GM21619 (cell line): ENCODE results near the gene ZNF185.

Source experiments
- ATAC-seq: cut with Tn5 transposase; IDR thresholded peaks from one replicate; pipeline ENCODE4 v1.9.1; 2021; ENCODE audit not compliant: unreplicated experiment

Gene ZNF185

DNA sequence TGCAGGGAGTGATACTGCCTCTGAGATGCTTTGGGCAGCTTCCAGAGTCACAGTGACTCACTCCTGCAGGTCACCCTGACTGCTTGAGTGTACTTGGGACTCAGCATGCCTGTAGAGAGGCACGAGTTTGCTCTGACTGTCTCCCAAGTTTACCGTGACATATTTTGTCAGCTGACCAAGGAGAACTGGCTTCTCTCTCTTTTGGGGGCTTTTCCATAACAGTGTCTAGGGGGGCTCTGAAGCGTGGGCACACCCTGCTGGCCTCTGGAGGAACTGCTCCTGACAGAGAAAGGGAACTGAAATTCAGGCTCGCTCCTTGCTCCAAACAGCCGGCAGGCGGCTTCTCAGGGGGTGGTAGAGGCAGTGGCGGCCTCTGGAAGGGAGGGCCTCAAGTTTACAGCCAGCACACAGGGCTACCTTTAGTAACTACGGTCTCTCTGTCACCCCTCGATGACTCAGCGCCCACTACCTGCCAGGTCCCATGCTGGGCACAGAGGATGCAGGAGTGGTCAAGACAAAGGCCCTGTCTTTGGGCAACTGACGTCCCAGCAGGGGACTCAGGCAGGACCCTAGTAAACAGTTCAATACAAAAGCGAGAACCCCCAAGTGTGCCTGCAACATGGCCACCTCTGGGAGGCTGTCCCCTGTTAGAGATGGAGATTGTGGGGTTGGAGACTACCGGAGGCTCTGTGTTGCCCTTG lies 17.8 kb downstream of the ZNF185 start:
- peak; percentile 88 for ATAC-seq

DNA sequence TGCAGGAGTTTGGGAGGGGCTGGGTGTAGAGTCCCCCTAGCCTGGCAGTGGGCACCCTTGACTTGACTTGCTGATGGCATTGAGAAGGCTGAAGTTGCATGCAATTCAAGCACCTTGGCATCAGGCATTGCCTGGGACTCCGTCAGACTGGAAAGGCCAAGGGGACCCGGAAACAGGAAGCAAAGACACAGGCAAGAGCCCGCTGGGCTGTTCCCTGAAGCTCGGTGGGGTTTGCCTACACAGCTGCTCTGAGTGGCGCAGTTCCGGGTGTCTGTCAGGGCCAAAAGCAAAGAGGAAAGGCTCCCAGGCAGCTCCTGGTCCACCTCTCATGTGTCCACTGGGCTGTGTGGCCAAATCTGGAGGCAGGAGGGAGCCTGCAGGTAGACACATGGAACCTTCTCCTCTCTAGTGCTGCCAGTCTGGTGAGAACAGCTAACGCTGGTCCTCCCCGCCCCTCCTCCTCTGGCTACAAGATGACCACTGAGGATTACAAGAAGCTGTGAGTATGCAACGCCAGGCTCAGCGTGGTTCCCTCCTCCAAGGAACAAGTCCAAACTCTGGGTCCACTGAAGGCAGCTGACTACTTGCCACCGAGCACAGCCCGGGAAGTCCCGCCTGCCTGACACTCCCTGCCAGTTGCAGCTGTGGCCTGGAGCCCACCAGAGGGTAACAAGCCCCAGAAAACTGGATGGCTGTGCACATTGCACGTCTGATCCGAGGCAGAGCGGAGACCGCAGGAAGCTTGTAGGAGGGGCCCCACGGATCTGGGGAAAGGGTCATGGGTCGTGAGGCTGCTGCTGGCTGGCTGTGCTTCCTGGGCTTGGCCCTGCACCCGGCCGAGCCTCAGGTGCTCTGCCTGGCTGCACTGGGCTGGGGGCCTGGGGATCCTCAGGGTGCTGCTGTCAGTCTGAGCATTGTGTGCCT lies 20.1 kb downstream of the ZNF185 start:
- no peak for ATAC-seq

DNA sequence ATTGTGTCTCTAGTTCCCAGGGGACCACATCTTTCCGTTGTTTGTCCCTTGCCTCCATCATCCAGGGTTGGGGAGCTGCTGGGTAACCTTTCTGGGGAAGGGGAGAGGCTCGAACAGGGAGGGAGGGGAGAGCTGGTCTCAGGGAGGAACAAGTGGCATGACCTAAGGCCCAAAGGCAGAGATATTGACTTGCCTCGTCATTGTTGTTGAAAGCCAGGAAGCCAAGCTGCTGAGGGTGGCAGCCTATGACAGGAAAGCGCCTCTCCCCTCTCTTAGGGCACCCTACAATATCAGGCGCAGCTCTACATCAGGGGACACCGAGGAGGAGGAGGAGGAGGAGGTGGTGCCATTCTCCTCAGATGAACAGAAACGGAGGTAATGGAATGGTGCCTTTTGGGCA lies 20.8 kb downstream of the ZNF185 start:
- ATAC-seq = no peak

DNA sequence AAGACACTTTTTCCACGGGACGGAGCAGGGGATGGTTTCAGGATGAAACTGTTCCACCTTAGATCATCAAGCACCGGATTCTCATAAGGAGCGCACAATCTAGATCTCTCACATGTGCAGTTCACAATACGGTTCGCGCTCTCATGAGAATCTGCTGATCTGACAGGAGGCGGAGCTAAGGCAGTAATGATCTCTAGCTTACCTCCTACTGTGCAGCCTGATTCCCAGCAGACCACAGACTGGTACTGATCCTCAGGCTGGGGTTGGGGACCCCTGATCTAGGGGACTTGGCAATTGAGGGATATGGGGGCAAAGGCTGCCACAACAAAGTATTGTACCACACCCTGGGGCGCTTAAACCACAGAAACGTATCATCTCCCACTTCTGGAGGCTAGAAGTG lies 25.7 kb downstream of the ZNF185 start:
- ATAC-seq = no peak

DNA sequence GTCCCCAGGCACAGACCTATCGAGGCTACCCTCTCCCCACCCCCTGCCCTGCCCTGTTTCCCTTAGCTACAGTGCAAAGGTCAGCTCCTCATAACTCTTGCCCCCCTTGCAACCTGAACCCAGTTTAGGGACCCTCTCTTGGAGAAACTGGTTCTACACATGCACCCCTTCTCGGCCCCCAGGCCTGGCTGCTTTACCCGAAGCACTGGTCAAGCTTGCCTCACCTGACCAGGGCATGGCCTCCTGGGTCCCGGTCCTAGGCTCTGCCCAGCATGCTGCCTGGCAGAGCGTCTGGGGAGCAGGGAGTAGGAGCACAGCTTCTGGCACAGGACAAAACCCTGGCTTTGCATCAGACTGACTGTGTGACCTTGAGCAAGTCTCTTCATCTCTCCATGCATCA lies 28.0 kb downstream of the ZNF185 start:
- no peak for ATAC-seq

DNA sequence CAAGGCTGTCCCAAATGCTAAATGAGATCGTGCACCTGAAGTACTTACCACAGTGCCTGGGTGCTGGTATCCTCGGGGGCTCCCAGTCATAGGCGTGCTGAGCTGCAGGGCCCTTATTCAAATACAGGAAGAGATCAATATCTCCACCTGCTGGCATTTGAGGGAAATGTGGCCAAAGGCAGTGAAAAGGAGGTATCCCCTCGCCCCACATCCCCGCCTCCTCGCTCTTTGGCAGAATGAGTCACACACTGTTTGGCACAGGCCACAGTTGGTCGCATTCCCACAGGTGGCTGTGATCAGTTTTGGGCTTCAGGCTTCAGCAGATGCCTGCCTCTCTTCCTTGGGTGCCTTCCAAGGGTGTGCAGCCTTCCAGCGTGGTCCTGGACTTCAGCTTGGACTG lies 28.4 kb downstream of the ZNF185 start:
- ATAC-seq = peak; percentile 70

DNA sequence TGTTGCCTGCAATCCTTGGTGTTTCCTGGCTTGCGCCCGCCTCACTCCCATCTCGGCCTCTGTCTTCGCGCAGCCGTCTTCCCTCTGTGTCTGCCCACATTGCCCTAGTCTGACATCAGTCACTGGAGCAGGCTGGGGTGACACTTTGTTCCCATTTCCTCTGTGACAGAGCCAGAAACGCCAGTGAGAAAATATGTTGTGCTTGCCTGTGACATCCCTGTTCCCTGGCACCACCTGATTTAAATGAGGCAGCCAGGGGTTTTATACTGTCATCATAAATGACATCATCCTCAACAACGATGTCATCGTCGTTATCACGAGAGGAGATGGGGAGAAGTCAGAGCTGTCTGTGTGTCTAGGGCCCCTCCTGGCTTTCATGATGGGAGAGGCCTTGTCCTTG lies 29.1 kb downstream of the ZNF185 start:
- no peak for ATAC-seq

DNA sequence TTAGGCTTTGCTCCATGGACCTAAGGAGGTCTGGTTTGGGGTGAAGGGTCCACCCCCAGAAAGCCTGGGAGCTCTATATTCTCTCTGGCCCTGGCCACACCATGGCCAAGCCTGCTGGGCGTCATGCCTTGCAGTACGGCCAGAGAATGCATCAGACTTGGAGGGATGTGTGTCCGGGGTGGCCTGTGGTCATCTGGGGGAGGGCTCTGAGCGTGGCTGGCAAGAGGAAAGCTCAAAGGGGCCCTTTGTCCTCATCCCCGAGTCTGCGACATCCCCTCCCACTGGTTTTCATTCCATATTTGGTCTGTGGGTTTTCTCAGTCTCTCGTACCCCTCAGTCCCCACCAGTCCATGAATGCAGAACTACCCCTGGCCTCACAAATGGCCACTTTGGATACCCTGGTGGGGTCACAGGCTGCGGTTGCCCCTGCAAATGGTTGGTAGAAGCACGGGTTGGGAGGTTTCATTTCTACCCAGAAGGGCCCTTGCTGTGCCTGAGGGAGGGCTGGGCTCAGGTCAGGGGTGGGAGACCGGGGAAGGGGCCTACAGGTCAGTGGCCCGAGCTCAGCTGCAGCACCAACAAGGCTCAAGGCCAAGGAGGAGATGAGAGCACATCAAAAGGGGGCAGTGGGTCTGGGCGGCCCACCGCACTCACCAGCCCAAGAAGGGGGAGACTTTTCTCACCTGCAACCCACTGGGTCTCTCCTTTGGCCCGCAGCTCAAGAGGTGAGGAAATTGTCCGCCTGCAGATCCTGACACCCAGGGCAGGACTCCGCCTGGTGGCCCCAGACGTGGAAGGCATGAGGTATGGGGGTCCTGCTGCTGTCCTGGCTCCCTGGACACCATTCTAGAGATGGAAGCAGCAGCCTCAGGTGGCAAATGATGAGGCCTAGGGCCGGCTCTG lies 30.2 kb downstream of the ZNF185 start:
- no peak for ATAC-seq

DNA sequence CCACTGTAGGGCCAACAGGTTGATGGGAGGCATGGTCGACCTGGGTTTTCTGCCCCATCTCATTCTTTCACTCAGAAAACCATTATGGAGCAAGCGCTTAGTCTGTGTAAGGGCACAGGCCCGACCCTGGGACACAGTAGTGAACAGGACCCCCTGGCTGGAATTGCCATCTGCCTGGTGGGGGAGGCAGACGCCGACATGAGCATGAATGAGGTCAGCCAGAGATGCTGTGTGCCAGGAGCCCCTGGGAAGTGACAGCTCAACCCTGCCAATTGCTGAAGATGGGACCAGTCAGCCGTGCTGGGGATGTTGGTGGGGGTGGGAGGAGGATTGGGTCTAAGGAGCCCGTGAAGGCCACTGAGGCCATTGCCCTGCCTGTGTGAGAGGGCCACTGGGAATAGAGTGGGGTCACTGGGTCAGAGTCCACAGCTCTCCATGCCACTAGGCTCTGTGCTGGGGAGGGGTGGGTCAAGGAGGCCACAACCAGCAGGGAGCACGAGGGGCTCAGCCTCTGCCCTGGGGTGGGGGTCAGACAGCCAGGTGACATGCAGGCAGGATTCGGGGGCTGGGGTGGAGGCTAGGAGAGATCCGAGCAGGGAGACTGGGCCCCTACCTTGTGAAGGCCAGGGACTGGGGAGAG lies 31.0 kb downstream of the ZNF185 start:
- no peak for ATAC-seq

DNA sequence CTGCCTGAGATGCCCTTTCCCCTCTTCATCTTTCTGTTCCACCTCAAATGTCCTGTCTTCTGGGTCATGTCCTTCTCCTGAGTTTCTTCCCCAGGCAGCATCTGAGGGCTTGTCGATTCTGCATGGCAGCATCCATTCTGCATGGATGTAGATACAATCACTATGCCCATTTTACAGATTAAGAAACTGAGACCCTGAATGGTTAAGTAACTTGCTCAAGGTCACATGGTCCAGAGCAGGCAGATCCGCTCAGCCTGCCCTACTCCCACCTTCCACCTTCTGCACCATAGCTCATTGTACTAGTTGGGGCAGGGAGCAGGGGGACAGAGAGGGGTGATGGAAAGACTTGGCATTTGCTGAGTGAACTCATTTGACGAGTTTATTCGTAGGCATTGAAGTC lies 32.0 kb downstream of the ZNF185 start:
- no peak for ATAC-seq

DNA sequence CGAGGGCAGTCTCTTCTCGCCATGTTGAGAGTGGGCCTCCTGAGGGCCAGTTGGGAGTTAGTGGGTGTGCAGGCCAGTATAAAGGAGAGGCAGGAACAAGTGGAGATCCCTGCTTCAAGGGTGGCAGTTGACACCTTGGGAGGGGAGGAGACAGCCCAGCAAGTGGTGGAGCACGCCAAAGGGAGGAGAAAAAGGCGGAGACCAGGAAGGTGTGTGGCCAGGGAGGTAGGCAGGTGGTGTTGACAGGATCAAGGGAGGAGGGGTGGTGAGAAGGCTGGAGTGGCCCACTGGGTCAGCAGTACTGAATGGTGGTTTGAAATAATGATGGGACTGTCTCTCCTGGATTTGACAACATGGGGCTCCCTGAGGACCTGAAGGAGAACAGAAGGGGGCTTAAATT lies 32.6 kb downstream of the ZNF185 start:
- ATAC-seq = no peak

DNA sequence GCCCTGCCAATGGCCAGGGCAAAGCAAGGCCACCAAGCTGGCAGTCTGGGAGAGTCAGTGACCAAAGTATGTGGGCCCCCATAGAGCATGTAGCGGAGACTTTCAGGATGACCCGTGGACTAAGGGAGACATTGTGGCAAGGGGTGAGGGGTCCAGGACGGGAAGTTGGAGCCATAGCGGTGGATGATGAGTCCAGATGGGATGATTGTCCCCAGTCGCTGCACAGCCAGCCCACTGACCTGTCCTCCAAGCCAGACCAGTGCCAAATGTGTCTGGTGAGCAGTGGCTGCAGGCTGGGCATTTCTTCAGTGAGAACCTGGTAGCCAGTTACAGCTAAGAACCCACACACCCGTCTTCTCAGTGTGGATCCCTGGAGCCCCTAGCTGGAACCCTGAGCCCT lies 34.3 kb downstream of the ZNF185 start:
- ATAC-seq = no peak

DNA sequence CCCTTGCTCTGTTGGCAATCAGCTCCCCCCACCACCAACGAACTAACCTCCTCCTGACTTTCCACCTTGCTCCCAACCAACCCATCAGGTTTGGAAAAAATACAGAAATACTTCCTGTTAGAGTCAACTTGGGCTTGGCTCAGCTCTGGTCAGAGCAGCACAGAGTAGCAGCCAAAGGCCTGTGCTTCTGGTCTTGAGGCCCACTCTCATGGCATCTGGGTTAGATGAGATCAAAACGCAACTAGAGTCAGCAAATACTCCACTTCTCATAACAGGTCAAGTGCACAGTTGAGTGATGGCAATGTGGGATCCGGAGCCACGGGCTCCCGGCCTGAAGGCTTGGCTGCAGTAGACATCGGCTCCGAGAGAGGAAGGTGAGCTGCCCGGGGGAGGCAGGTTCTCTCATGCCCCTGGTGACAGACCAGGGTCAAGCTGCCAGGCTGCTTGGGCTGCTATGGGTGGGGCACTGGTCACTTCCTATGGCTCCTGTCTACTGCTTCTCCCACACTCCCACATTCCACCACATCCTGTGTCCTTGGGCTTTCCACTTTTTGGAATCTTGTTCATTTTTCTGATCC lies 34.8 kb downstream of the ZNF185 start:
- no peak for ATAC-seq

DNA sequence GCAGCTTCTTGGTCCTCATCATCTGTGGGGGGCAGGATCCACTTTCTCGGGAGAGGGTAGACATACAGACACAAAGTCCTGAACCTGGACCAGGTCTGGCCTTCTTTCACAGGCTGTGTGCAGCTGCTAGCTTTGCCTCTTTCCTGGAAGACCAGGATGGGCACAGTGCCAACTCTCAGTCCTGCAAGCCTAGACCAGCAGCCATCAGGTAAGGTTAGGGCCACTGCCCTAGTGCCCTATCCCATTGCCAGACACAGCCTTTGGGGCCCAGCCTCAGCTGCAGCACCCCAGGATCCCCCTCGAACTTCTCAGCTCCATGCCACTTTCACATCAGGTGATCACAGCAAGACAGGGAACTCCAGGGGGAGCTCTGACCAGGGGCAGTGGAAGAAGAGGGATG lies 38.4 kb downstream of the ZNF185 start:
- ATAC-seq = no peak

DNA sequence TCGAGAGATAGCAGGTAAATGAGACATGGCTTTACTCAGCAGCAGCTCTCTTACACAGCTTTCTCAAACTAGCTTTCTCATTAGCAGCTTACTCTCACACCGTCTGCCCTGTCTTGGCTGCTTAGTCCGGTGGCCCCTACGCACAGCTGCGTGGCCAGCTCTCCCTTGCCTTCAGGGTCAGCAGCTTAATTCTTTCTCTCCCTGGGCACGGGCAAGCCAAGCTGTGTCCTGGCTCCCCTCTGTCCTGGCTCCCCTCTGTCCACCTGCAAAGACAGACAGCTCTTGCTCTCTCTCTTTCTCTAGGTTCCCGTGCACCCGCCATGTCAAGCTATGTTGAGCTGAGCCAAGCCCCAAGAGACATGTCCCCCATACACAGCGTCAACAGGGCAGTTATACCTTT lies 39.4 kb downstream of the ZNF185 start:
- ATAC-seq = no peak

DNA sequence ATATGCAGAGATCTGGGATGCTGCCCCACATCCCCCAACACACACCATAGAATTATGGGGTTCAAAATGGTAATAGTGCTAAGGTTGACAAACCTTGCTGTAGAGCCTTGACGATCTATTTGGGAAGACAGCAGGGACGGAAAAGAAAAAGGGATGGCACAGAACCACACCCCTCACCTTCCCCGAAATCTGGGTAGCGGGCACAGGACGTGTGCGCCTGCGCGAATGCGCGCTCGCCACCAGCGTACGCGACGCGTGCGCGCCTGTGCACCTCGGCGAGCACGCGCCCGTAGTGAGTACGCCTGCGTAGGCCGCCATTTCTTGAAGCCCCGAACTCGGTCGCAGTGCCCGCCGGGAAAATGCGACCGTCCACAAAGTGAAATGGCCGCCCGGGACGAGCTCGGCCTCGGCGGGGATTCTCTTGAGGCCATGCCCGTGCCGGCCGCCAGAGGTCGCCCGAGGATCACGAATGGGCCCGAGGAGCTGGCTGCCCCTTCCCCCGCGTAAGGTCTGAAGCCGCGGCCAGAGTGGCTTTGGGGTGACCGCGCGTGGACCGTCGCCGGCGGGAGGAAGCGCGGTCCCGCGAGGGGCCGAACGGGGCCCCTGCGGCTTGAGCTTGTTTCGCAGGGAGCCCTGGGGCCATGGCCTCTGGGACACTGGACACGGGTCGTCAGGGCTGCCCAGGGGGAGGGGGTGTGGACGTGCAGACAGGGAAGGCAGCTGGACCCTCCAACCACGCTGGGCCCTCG lies 43.6 kb downstream of the ZNF185 start:
- ATAC-seq = peak; percentile 95

DNA sequence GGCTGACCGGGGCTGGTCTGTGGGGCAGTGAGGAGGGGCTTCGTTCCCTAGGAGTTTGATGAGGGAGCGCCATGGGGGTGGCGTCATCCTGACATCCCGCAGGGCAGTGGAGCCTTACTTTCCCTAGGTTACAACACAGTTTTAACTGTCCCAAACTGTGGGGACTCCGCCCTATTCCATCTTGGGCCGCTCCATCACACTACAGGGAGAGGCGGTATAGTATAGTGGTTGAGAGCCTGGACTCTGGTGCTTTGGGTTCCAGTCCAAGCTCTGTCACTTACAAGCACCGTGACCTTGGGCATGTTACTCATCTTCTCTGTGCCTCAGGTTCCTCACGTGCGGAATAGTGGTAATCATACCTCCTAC lies 44.2 kb downstream of the ZNF185 start:
- ATAC-seq = no peak

DNA sequence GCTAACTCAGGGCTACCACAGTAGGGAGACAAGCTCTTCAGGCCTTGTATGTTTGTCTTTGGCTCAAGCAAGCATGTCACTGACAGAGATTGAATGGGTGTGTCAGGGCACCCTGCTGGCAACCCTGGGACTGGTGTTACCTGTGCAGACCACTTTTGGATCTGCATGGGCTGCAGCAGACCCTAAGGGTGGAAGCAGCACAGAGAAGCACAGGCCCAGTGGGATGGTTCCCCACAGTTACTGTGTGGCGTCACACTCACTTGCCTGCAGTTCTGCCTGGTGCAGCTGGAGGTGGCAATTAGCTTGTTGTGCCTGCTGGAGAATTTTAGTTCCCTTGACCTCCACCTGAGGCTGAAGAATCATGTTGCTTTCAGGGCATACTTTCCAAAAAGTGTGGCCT lies 46.0 kb downstream of the ZNF185 start:
- ATAC-seq = no peak

DNA sequence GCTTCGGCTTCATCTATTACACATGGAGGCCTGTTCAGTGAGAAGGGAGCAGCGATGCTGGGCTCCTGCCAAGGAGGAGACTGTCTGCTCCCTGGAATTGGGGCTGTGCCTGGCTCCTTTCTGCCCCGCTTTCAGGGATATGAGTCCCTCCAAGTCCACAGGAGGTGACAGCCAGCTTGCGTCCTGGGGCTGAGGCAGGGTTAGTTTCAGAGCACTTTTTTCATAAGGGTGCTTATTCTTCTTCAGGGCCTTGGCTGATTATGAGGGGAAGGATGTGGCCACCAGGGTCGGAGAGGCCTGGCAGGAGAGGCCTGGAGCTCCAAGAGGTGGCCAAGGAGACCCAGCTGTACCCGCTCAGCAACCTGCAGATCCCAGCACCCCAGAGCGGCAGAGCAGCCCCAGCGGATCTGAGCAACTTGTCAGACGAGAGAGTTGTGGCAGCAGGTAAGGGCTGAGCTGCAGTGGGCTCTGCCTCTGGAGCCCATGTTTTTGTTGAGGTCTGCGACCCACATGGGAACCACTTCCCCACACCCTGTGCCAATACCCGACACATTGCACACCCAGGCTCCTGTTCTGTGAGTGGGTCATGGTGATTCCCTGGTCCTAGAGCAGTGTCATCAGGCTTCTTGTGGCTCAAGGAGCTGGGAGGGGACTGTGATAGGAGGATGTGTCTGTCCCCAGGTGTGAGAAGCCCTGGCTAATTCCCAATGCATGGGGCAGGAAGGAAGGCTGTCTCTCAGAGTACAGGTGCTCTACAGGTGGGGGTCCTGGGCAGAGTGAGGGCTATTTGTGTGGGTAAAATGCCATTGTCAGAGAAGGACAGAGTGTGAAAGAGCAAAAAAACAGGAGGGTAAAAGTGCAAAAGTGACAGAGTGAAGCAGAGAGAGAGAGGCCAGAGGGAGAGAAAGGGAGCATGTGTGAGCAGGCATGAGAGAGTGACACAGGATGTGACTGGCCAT lies 47.4 kb downstream of the ZNF185 start:
- no peak for ATAC-seq
